Stimulated activated CD8-positive, alpha-beta memory T cell treated with anti-CD3 and anti-CD28 coated beads, Interleukin-2, amount 100 ng/mL, for 1 hour (primary cell): ENCODE results near the gene ZGPAT.

Source experiments
- DNase-seq, 2 donors: peaks; one replicate each; pipeline ENCODE4 v3.0.0-alpha.2; 2020; ENCODE audit warnings: low read depth in 2 of 2

The ZGPAT gene

GRCh38 chr20:63733579-63734081 lies 25.8 kb downstream of the ZGPAT start:
- no peak for DNase-seq

- no peak for DNase-seq
These were observed 26.5 kb downstream of the ZGPAT start for GRCh38 chr20:63734111-63734945.

GRCh38 chr20:63734946-63735858 lies 27.4 kb downstream of the ZGPAT start:
- no peak for DNase-seq

GRCh38 chr20:63735859-63736718 lies 28.2 kb downstream of the ZGPAT start, which contains the start of gene LIME1:
LIME1 (plus strand) TSS chr20:63736664; CDS start chr20:63737550, 886 bp downstream.
- peak; percentile 39 to 63 for DNase-seq

- peak; percentile 35 to 47 for DNase-seq
These were observed 29.3 kb downstream of the ZGPAT start for GRCh38 chr20:63736893-63737694.

GRCh38 chr20:63737695-63737944 lies 29.8 kb downstream of the ZGPAT start:
- no peak for DNase-seq

GRCh38 chr20:63737945-63738686 lies 30.3 kb downstream of the ZGPAT start:
- no peak for DNase-seq

- DNase-seq: no peak
These were observed 30.9 kb downstream of the ZGPAT start for GRCh38 chr20:63738687-63739129.

- peak in 1 of 2 donors; percentile 53 for DNase-seq
These were observed 31.6 kb downstream of the ZGPAT start, which contains the start of gene SLC2A4RG for GRCh38 chr20:63739130-63740069. SLC2A4RG (plus strand) TSS chr20:63739776; CDS start chr20:63739913, 137 bp downstream.

GRCh38 chr20:63740070-63740626 lies 32.3 kb downstream of the ZGPAT start:
- no peak for DNase-seq

GRCh38 chr20:63740627-63741353 lies 33.0 kb downstream of the ZGPAT start:
- no peak for DNase-seq

- no peak for DNase-seq
These were observed 33.5 kb downstream of the ZGPAT start for GRCh38 chr20:63741354-63741675.

- DNase-seq: no peak
These were observed 34.0 kb downstream of the ZGPAT start for GRCh38 chr20:63741676-63742380.

- no peak for DNase-seq
These were observed 34.7 kb downstream of the ZGPAT start for GRCh38 chr20:63742381-63743024.

GRCh38 chr20:63743210-63743970 lies 35.6 kb downstream of the ZGPAT start:
- DNase-seq: no peak

GRCh38 chr20:63744158-63744557 lies 36.3 kb downstream of the ZGPAT start:
- no peak for DNase-seq
